DOHH2 (cell line): ENCODE measurements around the gene STN1.

Experiments used
- H3F3A ChIP-seq: fragments of 200-600 bp; sonication (generic), shearing (Covaris generic); 2 replicates; pipeline ENCODE4 v1.6.0; 2016; ENCODE audit warnings: antibody characterized with exemption, mild to moderate bottlenecking; ENCODE audit not compliant: control insufficient read depth, insufficient read depth
- H3K27ac ChIP-seq: fragments of 200-600 bp; sonication (generic); 2 replicates; pipeline ENCODE4 v1.5.1; 2014; ENCODE audit warnings: low read depth, mild to moderate bottlenecking, low read length, moderate library complexity
- H3K27me3 ChIP-seq: fragments of 200-600 bp; sonication (generic); 2 replicates; pipeline ENCODE4 v1.6.1; 2014; ENCODE audit warnings: mild to moderate bottlenecking, low read length, mixed read lengths; ENCODE audit not compliant: control insufficient read depth
- H3K36me3 ChIP-seq: fragments of 200-600 bp; sonication (generic); 2 replicates; pipeline ENCODE4 v1.6.1; 2014; ENCODE audit warnings: mild to moderate bottlenecking, low read length, moderate library complexity, mixed read lengths; ENCODE audit not compliant: control insufficient read depth
- H3K4me1 ChIP-seq: fragments of 200-600 bp; sonication (generic); 2 replicates; pipeline ENCODE4 v1.6.1; 2014; ENCODE audit warnings: mild to moderate bottlenecking, low read length, mixed read lengths; ENCODE audit not compliant: control insufficient read depth
- H3K4me2 ChIP-seq: fragments of 200-600 bp; sonication (generic); 2 replicates; pipeline ENCODE4 v1.6.0; 2014; ENCODE audit warnings: mild to moderate bottlenecking, low read length, moderate library complexity
- H3K4me3 ChIP-seq: fragments of 200-600 bp; sonication (generic); 2 replicates; pipeline ENCODE4 v1.5.1; 2014; ENCODE audit warnings: mild to moderate bottlenecking, low read length, mixed read lengths
- H3K79me2 ChIP-seq: fragments of 200-600 bp; sonication (generic); 2 replicates; pipeline ENCODE4 v1.6.1; 2014; ENCODE audit warnings: mild to moderate bottlenecking, low read length, mixed read lengths; ENCODE audit not compliant: control insufficient read depth
- H3K9me2 ChIP-seq: fragments of 200-600 bp; sonication (generic); replicated peaks from 2 replicates; pipeline ENCODE4 v1.6.1; 2014; ENCODE audit warnings: mild to moderate bottlenecking, low read length, mixed read lengths; ENCODE audit not compliant: control insufficient read depth
- H3K9me3 ChIP-seq: fragments of 200-600 bp; sonication (generic); 2 replicates; pipeline ENCODE4 v1.6.1; 2014; ENCODE audit warnings: antibody characterized with exemption, low read length, mixed read lengths; ENCODE audit not compliant: control insufficient read depth, insufficient read depth
- H4K20me1 ChIP-seq: fragments of 200-600 bp; sonication (generic); 2 replicates; pipeline ENCODE4 v1.6.0; 2014; ENCODE audit warnings: low read depth, mild to moderate bottlenecking, antibody characterized with exemption, low read length, moderate library complexity; ENCODE audit not compliant: control insufficient read depth, insufficient read depth
- CTCF ChIP-seq: fragments of 200-600 bp; sonication (generic); IDR thresholded peaks from one replicate; pipeline ENCODE4 v1.5.1; 2014; ENCODE audit warnings: antibody characterized with exemption, mild to moderate bottlenecking, low read depth, low read length; ENCODE audit not compliant: poor library complexity, severe bottlenecking
- EZH2phosphoT487 ChIP-seq: fragments of 200-600 bp; sonication (generic); IDR thresholded peaks from 2 replicates; pipeline ENCODE4 v1.6.1; 2017; ENCODE audit warnings: borderline replicate concordance, mild to moderate bottlenecking, antibody characterized with exemption, low read length, moderate library complexity, mixed read lengths

Gene STN1

GRCh38 chr10:103889121-103889720 lies 28.8 kb downstream of the STN1 start:
- H3K4me1 ChIP-seq = no peaks in the 10 kb centered on the region
- H3F3A ChIP-seq = no peaks in the 10 kb centered on the region
- no peak overlapping the region for H3K27ac ChIP-seq
- no peaks in the 10 kb centered on the region for H3K79me2 ChIP-seq
- no peaks in the 10 kb centered on the region for H3K36me3 ChIP-seq
- no peaks in the 10 kb centered on the region for H3K9me2 ChIP-seq
- no peak for TF ChIP-seq EZH2phosphoT487
- no peak for TF ChIP-seq CTCF
- no peak overlapping the region for H3K4me2 ChIP-seq
- H3K4me3 ChIP-seq = no peak overlapping the region
- no peaks in the 10 kb centered on the region for H3K9me3 ChIP-seq
- H4K20me1 ChIP-seq = no peaks in the 10 kb centered on the region
- H3K27me3 ChIP-seq = no peaks in the 10 kb centered on the region

- Histone ChIP-seq H3K27me3 (no peaks in the 10 kb centered on the region), H3K79me2 (no peaks in the 10 kb centered on the region), H3K9me2 (no peaks in the 10 kb centered on the region), H4K20me1 (no peaks in the 10 kb centered on the region), H3K4me3 (no peak overlapping the region), H3K4me2 (no peak overlapping the region), H3K4me1 (no peaks in the 10 kb centered on the region), H3K9me3 (no peaks in the 10 kb centered on the region), H3K36me3 (no peaks in the 10 kb centered on the region), H3K27ac (no peak overlapping the region), H3F3A (no peaks in the 10 kb centered on the region)
- TF ChIP-seq CTCF (peak; percentile 90), EZH2phosphoT487 (no peak)
These were observed 29.7 kb downstream of the STN1 start for GRCh38 chr10:103888113-103888841.

GRCh38 chr10:103885617-103886016 lies 32.4 kb downstream of the STN1 start:
- H4K20me1 ChIP-seq = no peaks in the 10 kb centered on the region
- H3K79me2 ChIP-seq = no peaks in the 10 kb centered on the region
- H3K4me2 ChIP-seq = no peak overlapping the region
- H3K4me3 ChIP-seq = no peak overlapping the region
- H3F3A ChIP-seq = no peaks in the 10 kb centered on the region
- no peak overlapping the region for H3K27ac ChIP-seq
- H3K4me1 ChIP-seq = no peaks in the 10 kb centered on the region
- TF ChIP-seq CTCF (no peak), EZH2phosphoT487 (no peak)
- H3K36me3 ChIP-seq = no peaks in the 10 kb centered on the region
- H3K9me2 ChIP-seq = no peaks in the 10 kb centered on the region
- H3K27me3 ChIP-seq = no peaks in the 10 kb centered on the region
- H3K9me3 ChIP-seq = no peaks in the 10 kb centered on the region
